GM20000 (cell line): Measurements from ENCODE around the gene HOMER2.

Source experiments
- DNase-seq: peaks from one replicate; pipeline ENCODE4 v3.0.0; 2012; ENCODE audit warnings: low spot score
- CTCF ChIP-seq: IDR thresholded peaks from 2 replicates; pipeline ENCODE4 v1.5.1; 2012; ENCODE audit warnings: mild to moderate bottlenecking, control low read depth; ENCODE audit errors: extremely low read depth, missing control alignments

The HOMER2 gene

GRCh38 chr15:82804575-82804949, 148.0 kb downstream of the HOMER2 start:
- DNase-seq: no peak
- TF ChIP-seq CTCF: no peak

- TF ChIP-seq CTCF: no peak
Observed at GRCh38 chr15:82803793-82804574, 148.5 kb downstream of the HOMER2 start.

GRCh38 chr15:82802497-82802896, 150.0 kb downstream of the HOMER2 start:
- no peak for DNase-seq
- no peak for TF ChIP-seq CTCF

More at GRCh38 chr15:82803793-82804574, 148.5 kb downstream of the HOMER2 start:
- no peak for DNase-seq

GRCh38 chr15:82799183-82799841, 153.2 kb downstream of the HOMER2 start:
- TF ChIP-seq CTCF: no peak
- no peak for DNase-seq
